NOMO-1 treated with DMSO at 0.1 percent for 48 hours (cell line): ENCODE data around the gene YJEFN3.
A peak's percentile ranks its signal among the peaks of the same experiment; 100 is the strongest.

Experiments
- DNase-seq: peaks from one replicate; lab custom pipeline; 2025; ENCODE audit not compliant: unreplicated experiment; lab: John Stamatoyannopoulos, UW

The YJEFN3 gene

GRCh38 chr19:19528721-19529490 is at the start of gene YJEFN3:
Gene YJEFN3, plus strand, starts transcription at chr19:19528911. Its CDS starts 22 bp downstream, at chr19:19528933.
- DNase-seq, result no peak

- DNase-seq, result no peak
These were observed 48.0 kb upstream of the YJEFN3 start for GRCh38 chr19:19480688-19481087.

- DNase-seq, result no peak
These were observed 45.7 kb upstream of the YJEFN3 start for GRCh38 chr19:19482809-19483596.

GRCh38 chr19:19485161-19485997 is 43.3 kb upstream of the YJEFN3 start:
- DNase-seq, result no peak

GRCh38 chr19:19485998-19486290 is 42.8 kb upstream of the YJEFN3 start:
- DNase-seq, result no peak

- no peak for DNase-seq
These were observed 42.2 kb upstream of the YJEFN3 start for GRCh38 chr19:19486343-19487076.

- DNase-seq, result no peak
These were observed 41.4 kb upstream of the YJEFN3 start for GRCh38 chr19:19487077-19487949.

GRCh38 chr19:19487950-19488874 is 40.5 kb upstream of the YJEFN3 start:
- no peak for DNase-seq

GRCh38 chr19:19488875-19489690 is 39.6 kb upstream of the YJEFN3 start:
- DNase-seq, result peak; percentile 89

GRCh38 chr19:19489804-19490204 is 38.9 kb upstream of the YJEFN3 start:
- no peak for DNase-seq

- DNase-seq, result peak; percentile 77
These were observed 38.3 kb upstream of the YJEFN3 start for GRCh38 chr19:19490214-19490968.

- DNase-seq, result no peak
These were observed 37.2 kb upstream of the YJEFN3 start for GRCh38 chr19:19491321-19492025.

- no peak for DNase-seq
These were observed 36.6 kb upstream of the YJEFN3 start for GRCh38 chr19:19492026-19492610.

- DNase-seq, result no peak
These were observed 34.7 kb upstream of the YJEFN3 start for GRCh38 chr19:19493841-19494546.
